Measurements from ENCODE around the gene EIF3L. TPM values are rescaled to one million over a fixed set of nuclear protein-coding genes. Genes with fewer than 3 reads are reported as not detected.

The EIF3L gene
- total and polyA plus RNA-seq, 9 of the 15 experiments (the other 6 are each of a cell fraction or from before 2014, with no cell fraction given), result 257 to 699 (median 368) TPM

DNA sequence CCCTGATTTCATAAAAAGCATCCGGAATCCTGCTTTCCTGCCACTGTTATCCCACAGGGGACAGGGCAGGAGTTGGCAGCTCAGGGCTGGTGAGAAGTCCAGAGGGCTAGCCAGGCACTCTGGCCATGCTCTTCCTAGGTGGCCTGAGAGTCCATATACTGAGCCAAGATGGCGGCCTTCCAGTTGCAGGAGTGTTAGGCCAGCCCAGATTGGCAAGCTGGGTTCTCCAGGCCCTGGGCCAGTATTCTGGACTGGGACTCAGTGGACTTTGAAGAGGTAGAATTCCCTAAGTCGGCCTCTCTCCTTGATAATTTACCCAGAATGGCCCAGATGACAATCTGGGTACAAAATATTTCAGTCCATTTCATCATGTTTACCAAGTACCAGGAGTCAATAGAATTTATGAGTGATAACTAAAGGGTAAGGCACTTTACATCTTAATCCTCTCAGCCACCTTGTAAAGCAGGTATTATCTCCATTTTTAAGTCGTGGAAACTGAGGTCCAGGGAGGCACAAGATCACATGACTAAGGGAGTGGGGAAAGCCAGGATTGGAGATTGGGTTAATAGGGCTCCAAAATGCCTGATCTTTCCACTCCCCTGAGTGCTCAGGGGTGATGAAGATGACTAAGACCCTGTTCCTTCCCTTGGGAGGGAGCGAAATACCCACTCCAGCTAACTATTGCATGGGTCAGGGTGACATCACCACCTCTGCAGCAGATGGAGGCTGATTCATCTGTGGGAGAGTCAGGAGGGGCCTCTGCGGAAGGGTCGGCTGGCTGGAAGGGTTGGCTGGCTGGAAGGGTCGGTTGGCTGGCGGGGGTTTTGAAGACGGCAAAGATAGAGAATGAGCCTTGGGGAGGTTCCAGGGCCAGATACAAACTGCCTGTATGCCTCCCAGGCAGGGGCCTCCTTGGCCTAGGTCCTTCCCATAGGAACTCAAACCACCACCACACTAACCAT, 55.6 kb downstream of the EIF3L start (continued):
- TF ChIP-seq, protein P1, sequence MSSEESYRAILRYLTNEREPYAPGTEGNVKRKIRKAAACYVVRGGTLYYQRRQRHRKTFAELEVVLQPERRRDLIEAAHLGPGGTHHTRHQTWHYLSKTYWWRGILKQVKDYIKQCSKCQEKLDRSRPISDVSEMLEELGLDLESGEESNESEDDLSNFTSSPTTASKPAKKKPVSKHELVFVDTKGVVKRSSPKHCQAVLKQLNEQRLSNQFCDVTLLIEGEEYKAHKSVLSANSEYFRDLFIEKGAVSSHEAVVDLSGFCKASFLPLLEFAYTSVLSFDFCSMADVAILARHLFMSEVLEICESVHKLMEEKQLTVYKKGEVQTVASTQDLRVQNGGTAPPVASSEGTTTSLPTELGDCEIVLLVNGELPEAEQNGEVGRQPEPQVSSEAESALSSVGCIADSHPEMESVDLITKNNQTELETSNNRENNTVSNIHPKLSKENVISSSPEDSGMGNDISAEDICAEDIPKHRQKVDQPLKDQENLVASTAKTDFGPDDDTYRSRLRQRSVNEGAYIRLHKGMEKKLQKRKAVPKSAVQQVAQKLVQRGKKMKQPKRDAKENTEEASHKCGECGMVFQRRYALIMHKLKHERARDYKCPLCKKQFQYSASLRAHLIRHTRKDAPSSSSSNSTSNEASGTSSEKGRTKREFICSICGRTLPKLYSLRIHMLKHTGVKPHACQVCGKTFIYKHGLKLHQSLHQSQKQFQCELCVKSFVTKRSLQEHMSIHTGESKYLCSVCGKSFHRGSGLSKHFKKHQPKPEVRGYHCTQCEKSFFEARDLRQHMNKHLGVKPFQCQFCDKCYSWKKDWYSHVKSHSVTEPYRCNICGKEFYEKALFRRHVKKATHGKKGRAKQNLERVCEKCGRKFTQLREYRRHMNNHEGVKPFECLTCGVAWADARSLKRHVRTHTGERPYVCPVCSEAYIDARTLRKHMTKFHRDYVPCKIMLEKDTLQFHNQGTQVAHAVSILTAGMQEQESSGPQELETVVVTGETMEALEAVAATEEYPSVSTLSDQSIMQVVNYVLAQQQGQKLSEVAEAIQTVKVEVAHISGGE (CRISPR knock-in tag; IDR thresholded peaks at IDR 0.05), result no peak
- TF ChIP-seq JUND (IDR thresholded peaks at IDR 0.05; ENCODE audit: borderline replicate concordance, low read depth, low read length) (peak; percentile 95), JUND (tag; IDR thresholded peaks at IDR 0.05; ENCODE audit: borderline replicate concordance, low read depth, low read length) (peak; percentile 94), DACH1 (IDR thresholded peaks at IDR 0.05; ENCODE audit: partially characterized antibody) (no peak), EP300 (IDR thresholded peaks at IDR 0.05; ENCODE audit: low read length) (peak; percentile 32), NRF1 (conservative IDR thresholded peaks at IDR 0.05 in 1 of 2, IDR thresholded peaks at IDR 0.05 in 1 of 2) (peak; percentile 32 to 57; a peak in 3 of 4 replicates), PRDM10 (IDR thresholded peaks at IDR 0.05; ENCODE audit: partially characterized antibody) (peak; percentile 20), C11orf30 (IDR thresholded peaks at IDR 0.05; ENCODE audit: low read depth) (peak; percentile 49; the same call in 1 of the 2 replicates), SP1 (CRISPR knock-in tag; IDR thresholded peaks at IDR 0.05) (peak; percentile 66), NFE2 (IDR thresholded peaks at IDR 0.05; ENCODE audit: low read depth) (peak; percentile 40; the same call in 1 of the 2 replicates), SMAD4 (CRISPR knock-in tag; conservative IDR thresholded peaks at IDR 0.05) (peak; percentile 56), TCF7L2 (IDR thresholded peaks at IDR 0.05; ENCODE audit: low read depth, low read length) (no peak), SAFB (IDR thresholded peaks at IDR 0.05; ENCODE audit: borderline replicate concordance, low read depth, low read length) (no peak), TAF1 (IDR thresholded peaks at IDR 0.05; ENCODE audit: control insufficient read depth, extremely low read depth, insufficient read depth, low read length, severe bottlenecking) (peak; percentile 30), KLF1 (tag; IDR thresholded peaks at IDR 0.05) (no peak), PYGO2 (tag; IDR thresholded peaks at IDR 0.05) (peak; percentile 15; the same call in 1 of the 2 replicates), FOXA1 (IDR thresholded peaks at IDR 0.05; ENCODE audit: borderline replicate concordance) (no peak)
- TF ChIP-seq, protein P2, sequence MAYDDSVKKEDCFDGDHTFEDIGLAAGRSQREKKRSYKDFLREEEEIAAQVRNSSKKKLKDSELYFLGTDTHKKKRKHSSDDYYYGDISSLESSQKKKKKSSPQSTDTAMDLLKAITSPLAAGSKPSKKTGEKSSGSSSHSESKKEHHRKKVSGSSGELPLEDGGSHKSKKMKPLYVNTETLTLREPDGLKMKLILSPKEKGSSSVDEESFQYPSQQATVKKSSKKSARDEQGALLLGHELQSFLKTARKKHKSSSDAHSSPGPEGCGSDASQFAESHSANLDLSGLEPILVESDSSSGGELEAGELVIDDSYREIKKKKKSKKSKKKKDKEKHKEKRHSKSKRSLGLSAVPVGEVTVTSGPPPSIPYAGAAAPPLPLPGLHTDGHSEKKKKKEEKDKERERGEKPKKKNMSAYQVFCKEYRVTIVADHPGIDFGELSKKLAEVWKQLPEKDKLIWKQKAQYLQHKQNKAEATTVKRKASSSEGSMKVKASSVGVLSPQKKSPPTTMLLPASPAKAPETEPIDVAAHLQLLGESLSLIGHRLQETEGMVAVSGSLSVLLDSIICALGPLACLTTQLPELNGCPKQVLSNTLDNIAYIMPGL (CRISPR knock-in tag; IDR thresholded peaks at IDR 0.05), result no peak

Measured in K562 (cell line).